H1 (cell line): ENCODE results near the gene HMCN1. TPM values are rescaled to one million over a fixed set of nuclear protein-coding genes. Genes with fewer than 3 reads are reported as not detected.

Experiments
- TAF7 ChIP-seq: optimal IDR thresholded peaks from 2 replicates; pipeline ENCODE3; 2011; ENCODE audit warnings: low read depth, mild to moderate bottlenecking, inconsistent platforms, low read length, moderate library complexity, borderline replicate concordance
- TCF12 ChIP-seq: IDR thresholded peaks from 2 replicates; pipeline ENCODE4 v1.6.1; 2011; ENCODE audit warnings: low read depth, mild to moderate bottlenecking, low read length
- polyA plus RNA-seq, 7 experiments: library from polyadenylated mRNA; depleted of rRNA in 3 of 7; stranded (reverse) in 5 of 7; unstranded in 2 of 7; fragments of >200 nt in 5 of 7; fragments of 200-250 nt in 2 of 7; gene quantifications; 1 replicate in 5 of 7; 2 replicates in 1 of 7; 4 replicates in 1 of 7; pipeline versions ENCODE4 v1.2.1 to v1.2.3, GENCODE V29; 2011 to 2013; ENCODE audit warnings: missing spikeins in 2 of 7, mixed read lengths in 2 of 7
- total RNA-seq: library from RNA; stranded (reverse); fragmentation: NEBNext Ultra II Directional; extraction: Animal tissue kit (Norgen Biotek cat#: 25700); gene quantifications from 2 replicates; pipeline ENCODE4 v1.2.1, GENCODE V29; 2021
- TF ChIP-seq, protein P1 (sequence below): fragments of 300-600 bp; sonication (generic); IDR thresholded peaks from 2 replicates; pipeline ENCODE4 v1.7.1; 2012; ENCODE audit warnings: low read length, moderate library complexity, mild to moderate bottlenecking, inconsistent platforms; ENCODE audit not compliant: insufficient replicate concordance

HMCN1 gene
- total and polyA plus RNA-seq, 2 of the 8 experiments (the other 6 are each of a cell fraction or from before 2014, with no cell fraction given), result 13.8 to 14.6 TPM

DNA sequence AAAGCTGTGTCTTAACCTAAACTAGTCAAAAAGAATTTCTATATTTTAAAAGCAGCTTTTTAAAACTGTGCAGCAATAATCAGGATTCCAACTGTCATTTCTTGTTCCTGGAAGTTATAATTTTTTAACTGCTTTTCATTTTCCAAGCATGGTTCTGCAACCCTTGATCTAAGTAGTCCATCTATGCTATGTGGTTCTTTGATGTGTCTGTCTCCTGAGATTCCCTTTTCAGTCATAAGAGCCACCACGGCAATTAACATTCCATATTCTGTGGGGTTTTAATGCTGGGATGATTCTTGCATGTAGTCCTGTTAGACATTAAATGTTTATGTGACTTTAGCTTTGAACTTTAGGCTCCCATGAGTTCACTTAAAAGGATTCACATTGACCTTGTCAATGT is 420.5 kb downstream of the HMCN1 start (continued):
- TF ChIP-seq, protein P1, sequence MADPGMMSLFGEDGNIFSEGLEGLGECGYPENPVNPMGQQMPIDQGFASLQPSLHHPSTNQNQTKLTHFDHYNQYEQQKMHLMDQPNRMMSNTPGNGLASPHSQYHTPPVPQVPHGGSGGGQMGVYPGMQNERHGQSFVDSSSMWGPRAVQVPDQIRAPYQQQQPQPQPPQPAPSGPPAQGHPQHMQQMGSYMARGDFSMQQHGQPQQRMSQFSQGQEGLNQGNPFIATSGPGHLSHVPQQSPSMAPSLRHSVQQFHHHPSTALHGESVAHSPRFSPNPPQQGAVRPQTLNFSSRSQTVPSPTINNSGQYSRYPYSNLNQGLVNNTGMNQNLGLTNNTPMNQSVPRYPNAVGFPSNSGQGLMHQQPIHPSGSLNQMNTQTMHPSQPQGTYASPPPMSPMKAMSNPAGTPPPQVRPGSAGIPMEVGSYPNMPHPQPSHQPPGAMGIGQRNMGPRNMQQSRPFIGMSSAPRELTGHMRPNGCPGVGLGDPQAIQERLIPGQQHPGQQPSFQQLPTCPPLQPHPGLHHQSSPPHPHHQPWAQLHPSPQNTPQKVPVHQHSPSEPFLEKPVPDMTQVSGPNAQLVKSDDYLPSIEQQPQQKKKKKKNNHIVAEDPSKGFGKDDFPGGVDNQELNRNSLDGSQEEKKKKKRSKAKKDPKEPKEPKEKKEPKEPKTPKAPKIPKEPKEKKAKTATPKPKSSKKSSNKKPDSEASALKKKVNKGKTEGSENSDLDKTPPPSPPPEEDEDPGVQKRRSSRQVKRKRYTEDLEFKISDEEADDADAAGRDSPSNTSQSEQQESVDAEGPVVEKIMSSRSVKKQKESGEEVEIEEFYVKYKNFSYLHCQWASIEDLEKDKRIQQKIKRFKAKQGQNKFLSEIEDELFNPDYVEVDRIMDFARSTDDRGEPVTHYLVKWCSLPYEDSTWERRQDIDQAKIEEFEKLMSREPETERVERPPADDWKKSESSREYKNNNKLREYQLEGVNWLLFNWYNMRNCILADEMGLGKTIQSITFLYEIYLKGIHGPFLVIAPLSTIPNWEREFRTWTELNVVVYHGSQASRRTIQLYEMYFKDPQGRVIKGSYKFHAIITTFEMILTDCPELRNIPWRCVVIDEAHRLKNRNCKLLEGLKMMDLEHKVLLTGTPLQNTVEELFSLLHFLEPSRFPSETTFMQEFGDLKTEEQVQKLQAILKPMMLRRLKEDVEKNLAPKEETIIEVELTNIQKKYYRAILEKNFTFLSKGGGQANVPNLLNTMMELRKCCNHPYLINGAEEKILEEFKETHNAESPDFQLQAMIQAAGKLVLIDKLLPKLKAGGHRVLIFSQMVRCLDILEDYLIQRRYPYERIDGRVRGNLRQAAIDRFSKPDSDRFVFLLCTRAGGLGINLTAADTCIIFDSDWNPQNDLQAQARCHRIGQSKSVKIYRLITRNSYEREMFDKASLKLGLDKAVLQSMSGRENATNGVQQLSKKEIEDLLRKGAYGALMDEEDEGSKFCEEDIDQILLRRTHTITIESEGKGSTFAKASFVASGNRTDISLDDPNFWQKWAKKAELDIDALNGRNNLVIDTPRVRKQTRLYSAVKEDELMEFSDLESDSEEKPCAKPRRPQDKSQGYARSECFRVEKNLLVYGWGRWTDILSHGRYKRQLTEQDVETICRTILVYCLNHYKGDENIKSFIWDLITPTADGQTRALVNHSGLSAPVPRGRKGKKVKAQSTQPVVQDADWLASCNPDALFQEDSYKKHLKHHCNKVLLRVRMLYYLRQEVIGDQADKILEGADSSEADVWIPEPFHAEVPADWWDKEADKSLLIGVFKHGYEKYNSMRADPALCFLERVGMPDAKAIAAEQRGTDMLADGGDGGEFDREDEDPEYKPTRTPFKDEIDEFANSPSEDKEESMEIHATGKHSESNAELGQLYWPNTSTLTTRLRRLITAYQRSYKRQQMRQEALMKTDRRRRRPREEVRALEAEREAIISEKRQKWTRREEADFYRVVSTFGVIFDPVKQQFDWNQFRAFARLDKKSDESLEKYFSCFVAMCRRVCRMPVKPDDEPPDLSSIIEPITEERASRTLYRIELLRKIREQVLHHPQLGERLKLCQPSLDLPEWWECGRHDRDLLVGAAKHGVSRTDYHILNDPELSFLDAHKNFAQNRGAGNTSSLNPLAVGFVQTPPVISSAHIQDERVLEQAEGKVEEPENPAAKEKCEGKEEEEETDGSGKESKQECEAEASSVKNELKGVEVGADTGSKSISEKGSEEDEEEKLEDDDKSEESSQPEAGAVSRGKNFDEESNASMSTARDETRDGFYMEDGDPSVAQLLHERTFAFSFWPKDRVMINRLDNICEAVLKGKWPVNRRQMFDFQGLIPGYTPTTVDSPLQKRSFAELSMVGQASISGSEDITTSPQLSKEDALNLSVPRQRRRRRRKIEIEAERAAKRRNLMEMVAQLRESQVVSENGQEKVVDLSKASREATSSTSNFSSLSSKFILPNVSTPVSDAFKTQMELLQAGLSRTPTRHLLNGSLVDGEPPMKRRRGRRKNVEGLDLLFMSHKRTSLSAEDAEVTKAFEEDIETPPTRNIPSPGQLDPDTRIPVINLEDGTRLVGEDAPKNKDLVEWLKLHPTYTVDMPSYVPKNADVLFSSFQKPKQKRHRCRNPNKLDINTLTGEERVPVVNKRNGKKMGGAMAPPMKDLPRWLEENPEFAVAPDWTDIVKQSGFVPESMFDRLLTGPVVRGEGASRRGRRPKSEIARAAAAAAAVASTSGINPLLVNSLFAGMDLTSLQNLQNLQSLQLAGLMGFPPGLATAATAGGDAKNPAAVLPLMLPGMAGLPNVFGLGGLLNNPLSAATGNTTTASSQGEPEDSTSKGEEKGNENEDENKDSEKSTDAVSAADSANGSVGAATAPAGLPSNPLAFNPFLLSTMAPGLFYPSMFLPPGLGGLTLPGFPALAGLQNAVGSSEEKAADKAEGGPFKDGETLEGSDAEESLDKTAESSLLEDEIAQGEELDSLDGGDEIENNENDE, result no peak
- TF ChIP-seq TAF7 (no peak), TCF12 (no peak)
